Stimulated activated CD4-positive, alpha-beta T cell treated with anti-CD3 and anti-CD28 coated beads, Interleukin-1b, Interleukin-23, amount 100 ng/mL, for 24 hours (primary cell): ENCODE data around the gene HCN2.

Experiments used
- DNase-seq, 4 experiments: peaks; one replicate each; pipeline ENCODE4 v3.0.0-alpha.2; 2020; ENCODE audit warnings: low read depth in 4 of 4, low spot score in 1 of 4

HCN2 gene

GRCh38 chr19:589693-590395 lies at the start of gene HCN2:
Gene HCN2 (plus strand): TSS chr19:589881. CDS start chr19:589946, 65 bp downstream.
- DNase-seq, result no peak

- DNase-seq, result no peak
Measured at GRCh38 chr19:540867-541637, 48.6 kb upstream of the HCN2 start.

- DNase-seq, result no peak
Measured at GRCh38 chr19:541699-542098, 48.0 kb upstream of the HCN2 start.

GRCh38 chr19:542173-542866 lies 47.4 kb upstream of the HCN2 start:
- no peak for DNase-seq

GRCh38 chr19:543910-544608 lies 45.6 kb upstream of the HCN2 start, which contains the start of gene GZMM:
Gene GZMM (plus strand): TSS chr19:544053. CDS start chr19:544072, 19 bp downstream.
- peak in 3 of 4 experiments; percentile 42 to 61 (median 56) for DNase-seq

GRCh38 chr19:547117-547516 lies 42.6 kb upstream of the HCN2 start:
- DNase-seq, result no peak

- DNase-seq, result no peak
Measured at GRCh38 chr19:547836-548720, 41.6 kb upstream of the HCN2 start.

GRCh38 chr19:548886-549830 lies 40.5 kb upstream of the HCN2 start:
- no peak for DNase-seq

- DNase-seq, result no peak
Measured at GRCh38 chr19:554817-555216, 34.9 kb upstream of the HCN2 start.

GRCh38 chr19:555474-555808 lies 34.2 kb upstream of the HCN2 start:
- DNase-seq, result no peak

GRCh38 chr19:556611-557382 lies 32.9 kb upstream of the HCN2 start:
- DNase-seq, result no peak

- DNase-seq, result no peak
Measured at GRCh38 chr19:558770-559439, 30.8 kb upstream of the HCN2 start.

GRCh38 chr19:560121-560520 lies 29.6 kb upstream of the HCN2 start:
- no peak for DNase-seq

- DNase-seq, result no peak
Measured at GRCh38 chr19:566403-566802, 23.3 kb upstream of the HCN2 start.

GRCh38 chr19:566844-567243 lies 22.8 kb upstream of the HCN2 start:
- DNase-seq, result no peak

GRCh38 chr19:567296-567900 lies 22.3 kb upstream of the HCN2 start:
- no peak for DNase-seq

GRCh38 chr19:570251-570686 lies 19.4 kb upstream of the HCN2 start:
- DNase-seq, result no peak
